ENCODE measurements around the gene SLC38A9. TPM values are rescaled to one million over a fixed set of nuclear protein-coding genes. Genes with fewer than 3 reads are reported as not detected.

Gene SLC38A9
- total and polyA plus RNA-seq, 5 donors from 2014 or later: 16.3 to 21.1 (median 20.3) TPM

DNA sequence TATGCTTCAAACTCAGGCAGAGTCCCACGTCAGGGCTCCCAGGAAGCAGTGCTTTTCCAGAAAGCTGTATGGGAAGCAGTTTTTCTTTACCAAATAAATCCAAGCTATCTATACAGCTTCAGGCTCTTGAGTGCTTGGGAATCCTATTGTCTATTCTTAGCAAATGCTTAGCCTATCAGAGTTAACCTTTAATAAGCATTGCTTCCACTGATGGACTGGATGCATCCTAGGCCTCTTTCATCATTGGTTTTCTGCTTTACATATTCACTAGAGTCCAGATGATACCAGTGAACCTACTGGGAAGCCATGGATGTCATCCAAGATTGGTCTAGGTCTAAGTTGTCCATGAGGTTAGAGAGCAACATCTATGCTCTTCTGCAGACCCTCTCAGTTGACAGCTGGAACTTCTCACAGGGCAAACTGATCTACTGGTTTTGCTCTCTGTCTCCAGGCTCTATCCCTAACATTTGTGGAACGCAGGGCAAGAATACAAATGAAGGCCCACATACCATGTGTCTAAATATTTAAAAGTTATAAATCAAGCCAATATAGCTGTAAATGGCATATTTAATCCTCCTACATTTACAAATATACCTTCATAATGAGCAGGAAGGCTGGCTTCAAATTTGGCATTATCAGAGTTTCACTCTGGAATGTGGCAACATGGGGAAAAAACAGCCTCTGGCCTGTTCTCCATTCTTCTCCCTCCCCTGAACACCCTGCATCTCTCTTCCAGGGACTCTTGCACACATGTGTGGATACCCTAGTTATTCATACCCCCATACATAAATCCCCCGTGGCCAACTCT lies 127.5 kb downstream of the SLC38A9 start:
- Mint-ChIP-seq H3K36me3 (no peaks in the 10 kb centered on the region), H3K27ac (peak overlapping the region in 1 of 3 donors; percentile 44), H3K27me3 (no peaks in the 10 kb centered on the region), H3K9me3 (peaks cover 0 to 2% (median 0%) of the 10 kb centered on the region in 7 donors), H3K4me3 (no peak overlapping the region), H3K4me1 (peaks cover 0 to 9% (median 4%) of the 10 kb centered on the region in 4 donors)
- no peak for ATAC-seq (ENCODE audit: low read depth in 2 of 2)
- Histone ChIP-seq H3K36me3 (ENCODE audit: control insufficient read depth, insufficient read depth, low read length) (no peaks in the 10 kb centered on the region), H3K9me3 (ENCODE audit: control insufficient read depth in 2 of 2, low read length in 2 of 2) (no peaks in the 10 kb centered on the region), H3K4me1 (ENCODE audit: control insufficient read depth, insufficient read depth, low read length, poor library complexity, severe bottlenecking) (no peaks in the 10 kb centered on the region), H3K27me3 (ENCODE audit: control insufficient read depth, insufficient read depth, low read length) (no peaks in the 10 kb centered on the region), H3K27ac (ENCODE audit: insufficient read depth, low read length, poor library complexity, severe bottlenecking) (no peak overlapping the region), H3K4me3 (ENCODE audit: low read depth, low read length) (no peak overlapping the region)
- no peak for DNase-seq

DNA sequence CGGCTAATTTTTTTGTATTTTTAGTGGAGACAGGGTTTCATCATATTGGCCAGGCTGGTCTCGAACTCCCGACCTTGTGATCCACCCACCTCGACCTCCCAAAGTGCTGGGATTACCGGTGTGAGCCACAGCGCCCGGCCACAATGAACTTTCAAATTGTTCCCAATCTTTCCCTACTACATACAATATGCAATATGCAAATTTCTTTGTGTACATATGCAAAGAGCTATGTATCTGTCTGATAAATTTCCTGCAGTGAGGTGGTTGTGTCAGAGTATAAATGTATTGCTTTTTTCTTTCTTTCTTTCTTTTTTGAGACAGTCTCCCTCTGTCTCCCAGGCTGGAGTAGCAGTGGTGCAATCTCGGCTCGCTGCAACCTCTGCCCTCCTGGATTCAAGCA lies 128.5 kb downstream of the SLC38A9 start:
- Mint-ChIP-seq H3K9me3 (peaks cover 0 to 2% (median 0%) of the 10 kb centered on the region in 7 donors), H3K4me3 (no peak overlapping the region), H3K36me3 (no peaks in the 10 kb centered on the region), H3K4me1 (peaks cover 0 to 9% (median 4%) of the 10 kb centered on the region in 4 donors), H3K27ac (no peak overlapping the region), H3K27me3 (no peaks in the 10 kb centered on the region)
- Histone ChIP-seq H3K36me3 (ENCODE audit: control insufficient read depth, insufficient read depth, low read length) (no peaks in the 10 kb centered on the region), H3K4me3 (ENCODE audit: low read depth, low read length) (no peak overlapping the region), H3K9me3 (ENCODE audit: control insufficient read depth in 2 of 2, low read length in 2 of 2) (no peaks in the 10 kb centered on the region), H3K4me1 (ENCODE audit: control insufficient read depth, insufficient read depth, low read length, poor library complexity, severe bottlenecking) (no peaks in the 10 kb centered on the region), H3K27me3 (ENCODE audit: control insufficient read depth, insufficient read depth, low read length) (no peaks in the 10 kb centered on the region), H3K27ac (ENCODE audit: insufficient read depth, low read length, poor library complexity, severe bottlenecking) (no peak overlapping the region)
- DNase-seq (no peak), ATAC-seq (ENCODE audit: low read depth in 2 of 2) (no peak)

- H3K27me3 ChIP-seq (ENCODE audit: control insufficient read depth, insufficient read depth, low read length): no peaks in the 10 kb centered on the region
- H3K27me3 Mint-ChIP-seq: no peaks in the 10 kb centered on the region
- no peak for ATAC-seq (ENCODE audit: low read depth in 2 of 2)
- peak in 1 of 3 donors; percentile 27 for DNase-seq
- H3K4me1 Mint-ChIP-seq: peaks cover 0 to 9% (median 4%) of the 10 kb centered on the region in 4 donors
- H3K9me3 ChIP-seq (ENCODE audit: control insufficient read depth in 2 of 2, low read length in 2 of 2): no peaks in the 10 kb centered on the region
- H3K36me3 ChIP-seq (ENCODE audit: control insufficient read depth, insufficient read depth, low read length): no peaks in the 10 kb centered on the region
- H3K4me3 ChIP-seq (ENCODE audit: low read depth, low read length): no peak overlapping the region
- H3K4me3 Mint-ChIP-seq: no peak overlapping the region
- no peak overlapping the region for H3K27ac ChIP-seq (ENCODE audit: insufficient read depth, low read length, poor library complexity, severe bottlenecking)
- H3K9me3 Mint-ChIP-seq: peaks cover 0 to 2% (median 0%) of the 10 kb centered on the region in 7 donors
- H3K36me3 Mint-ChIP-seq: no peaks in the 10 kb centered on the region
- no peaks in the 10 kb centered on the region for H3K4me1 ChIP-seq (ENCODE audit: control insufficient read depth, insufficient read depth, low read length, poor library complexity, severe bottlenecking)
- H3K27ac Mint-ChIP-seq: no peak overlapping the region
These were observed 129.9 kb downstream of the SLC38A9 start for GRCh38 chr5:55582256-55582655.

- H3K9me3 Mint-ChIP-seq: peaks cover 0 to 2% (median 0%) of the 10 kb centered on the region in 7 donors
- H3K4me3 Mint-ChIP-seq: no peak overlapping the region
- no peak overlapping the region for H3K27ac Mint-ChIP-seq
- no peaks in the 10 kb centered on the region for H3K36me3 Mint-ChIP-seq
- ATAC-seq (ENCODE audit: low read depth in 2 of 2) (no peak), DNase-seq (no peak)
- no peak overlapping the region for H3K27ac ChIP-seq (ENCODE audit: insufficient read depth, low read length, poor library complexity, severe bottlenecking)
- no peaks in the 10 kb centered on the region for H3K27me3 ChIP-seq (ENCODE audit: control insufficient read depth, insufficient read depth, low read length)
- no peak overlapping the region for H3K4me3 ChIP-seq (ENCODE audit: low read depth, low read length)
- no peaks in the 10 kb centered on the region for H3K36me3 ChIP-seq (ENCODE audit: control insufficient read depth, insufficient read depth, low read length)
- peaks cover 11% of the 10 kb centered on the region for H3K27me3 Mint-ChIP-seq
- no peaks in the 10 kb centered on the region for H3K9me3 ChIP-seq (ENCODE audit: control insufficient read depth in 2 of 2, low read length in 2 of 2)
- peaks cover 0 to 9% (median 6%) of the 10 kb centered on the region in 4 donors for H3K4me1 Mint-ChIP-seq
- no peaks in the 10 kb centered on the region for H3K4me1 ChIP-seq (ENCODE audit: control insufficient read depth, insufficient read depth, low read length, poor library complexity, severe bottlenecking)
These were observed 132.1 kb downstream of the SLC38A9 start for GRCh38 chr5:55580042-55580441.

DNA sequence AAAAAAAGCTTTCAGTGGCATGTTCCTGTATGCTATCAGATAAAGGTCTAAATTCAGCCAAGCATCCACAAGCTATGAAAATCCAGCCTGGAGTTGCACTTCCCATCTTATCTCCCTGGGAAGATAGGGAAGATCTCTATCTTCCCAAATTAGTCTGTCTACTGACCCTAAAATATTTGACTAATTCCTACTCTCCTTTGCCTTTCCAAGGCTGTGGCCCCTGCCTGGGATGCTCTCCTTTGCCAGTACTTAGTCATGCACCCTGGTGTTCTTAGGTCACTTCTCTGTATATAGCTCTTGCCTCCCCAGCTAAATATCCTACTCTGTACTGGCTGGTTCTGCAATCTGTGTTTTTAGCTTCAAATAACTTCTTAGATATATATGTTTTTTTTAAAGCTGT lies 133.4 kb downstream of the SLC38A9 start:
- H3K27ac ChIP-seq (ENCODE audit: insufficient read depth, low read length, poor library complexity, severe bottlenecking): no peak overlapping the region
- no peaks in the 10 kb centered on the region for H3K9me3 Mint-ChIP-seq
- H3K27me3 ChIP-seq (ENCODE audit: control insufficient read depth, insufficient read depth, low read length): no peaks in the 10 kb centered on the region
- no peak overlapping the region for H3K27ac Mint-ChIP-seq
- DNase-seq (no peak), ATAC-seq (ENCODE audit: low read depth in 2 of 2) (no peak)
- no peaks in the 10 kb centered on the region for H3K9me3 ChIP-seq (ENCODE audit: control insufficient read depth in 2 of 2, low read length in 2 of 2)
- H3K4me3 Mint-ChIP-seq: no peak overlapping the region
- H3K36me3 Mint-ChIP-seq: no peaks in the 10 kb centered on the region
- H3K36me3 ChIP-seq (ENCODE audit: control insufficient read depth, insufficient read depth, low read length): no peaks in the 10 kb centered on the region
- no peak overlapping the region for H3K4me3 ChIP-seq (ENCODE audit: low read depth, low read length)
- peaks cover 11% of the 10 kb centered on the region for H3K27me3 Mint-ChIP-seq
- no peaks in the 10 kb centered on the region for H3K4me1 ChIP-seq (ENCODE audit: control insufficient read depth, insufficient read depth, low read length, poor library complexity, severe bottlenecking)
- peaks cover 0 to 9% (median 5%) of the 10 kb centered on the region in 4 donors for H3K4me1 Mint-ChIP-seq

DNA sequence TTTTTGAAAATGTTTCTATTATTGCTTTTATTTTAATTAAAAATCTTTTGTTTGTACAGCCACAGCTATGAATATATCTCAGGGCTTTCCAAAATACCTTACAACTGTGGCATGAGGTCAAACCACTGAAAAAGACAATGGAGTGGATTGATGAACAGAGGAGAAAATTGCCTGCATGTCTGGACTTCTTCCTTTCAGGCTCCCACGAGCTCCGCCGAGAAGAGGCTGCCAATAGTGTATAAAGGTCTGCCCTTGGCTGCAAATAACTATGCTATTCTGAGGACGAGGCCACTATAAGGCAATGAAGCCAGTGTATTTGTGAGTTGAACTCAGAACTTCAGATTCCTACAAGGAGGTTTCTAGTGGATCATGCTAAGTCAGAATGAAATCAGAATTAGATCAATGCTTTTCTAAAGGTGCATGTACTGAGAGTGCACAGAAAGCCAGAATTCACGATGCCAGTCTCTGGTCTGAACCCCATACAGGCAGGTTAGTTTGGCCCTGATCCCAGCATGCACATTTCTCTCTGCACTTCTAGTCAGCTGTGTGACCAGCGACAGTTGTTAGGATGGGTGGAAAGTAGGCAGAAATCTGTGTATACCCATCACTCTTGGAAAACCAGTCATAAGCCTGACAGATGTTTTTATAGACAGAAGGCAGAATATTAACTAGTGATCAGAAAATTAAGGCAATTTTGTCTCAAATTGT lies 134.6 kb downstream of the SLC38A9 start:
- Mint-ChIP-seq H3K4me1 (peaks cover 0 to 6% (median 5%) of the 10 kb centered on the region in 4 donors), H3K4me3 (peak overlapping the region in 1 of 4 donors; percentile 16), H3K36me3 (no peaks in the 10 kb centered on the region), H3K9me3 (peaks cover 0 to 3% (median 0%) of the 10 kb centered on the region in 7 donors), H3K27me3 (peaks cover 18% of the 10 kb centered on the region), H3K27ac (no peak overlapping the region)
- Histone ChIP-seq H3K27me3 (ENCODE audit: control insufficient read depth, insufficient read depth, low read length) (no peaks in the 10 kb centered on the region), H3K9me3 (ENCODE audit: control insufficient read depth in 2 of 2, low read length in 2 of 2) (no peaks in the 10 kb centered on the region), H3K36me3 (ENCODE audit: control insufficient read depth, insufficient read depth, low read length) (no peaks in the 10 kb centered on the region), H3K4me1 (ENCODE audit: control insufficient read depth, insufficient read depth, low read length, poor library complexity, severe bottlenecking) (no peaks in the 10 kb centered on the region), H3K27ac (ENCODE audit: insufficient read depth, low read length, poor library complexity, severe bottlenecking) (no peak overlapping the region), H3K4me3 (ENCODE audit: low read depth, low read length) (no peak overlapping the region)
- ATAC-seq (ENCODE audit: low read depth in 2 of 2) (no peak), DNase-seq (no peak)

- Mint-ChIP-seq H3K27ac (no peak overlapping the region), H3K4me1 (peaks cover 0 to 4% (median under 1%) of the 10 kb centered on the region in 4 donors), H3K9me3 (peaks cover 0 to 3% (median 0%) of the 10 kb centered on the region in 7 donors), H3K4me3 (no peak overlapping the region), H3K36me3 (no peaks in the 10 kb centered on the region), H3K27me3 (peaks cover 18% of the 10 kb centered on the region)
- Histone ChIP-seq H3K9me3 (ENCODE audit: control insufficient read depth in 2 of 2, low read length in 2 of 2) (no peaks in the 10 kb centered on the region), H3K36me3 (ENCODE audit: control insufficient read depth, insufficient read depth, low read length) (no peaks in the 10 kb centered on the region), H3K4me1 (ENCODE audit: control insufficient read depth, insufficient read depth, low read length, poor library complexity, severe bottlenecking) (no peaks in the 10 kb centered on the region), H3K27ac (ENCODE audit: insufficient read depth, low read length, poor library complexity, severe bottlenecking) (no peak overlapping the region), H3K4me3 (ENCODE audit: low read depth, low read length) (no peak overlapping the region), H3K27me3 (ENCODE audit: control insufficient read depth, insufficient read depth, low read length) (no peaks in the 10 kb centered on the region)
- ATAC-seq (ENCODE audit: low read depth in 2 of 2) (no peak), DNase-seq (no peak)
These were observed 135.5 kb downstream of the SLC38A9 start for GRCh38 chr5:55576661-55577060.

All from CD4-positive, CD25-positive, alpha-beta regulatory T cell (primary cell).